Liver (tissue), 9 donors: Measurements from ENCODE around the gene ENO4. TPM values are rescaled to one million over a fixed set of nuclear protein-coding genes. Genes with fewer than 3 reads are reported as not detected.

ENCODE experiments used
- DNase-seq: peaks from one replicate; pipeline ENCODE4 v3.0.0-alpha.2; 2017; ENCODE audit warnings: low spot score
- H3K27ac ChIP-seq, 2 donors: one replicate each; pipeline ENCODE4 v1.7.0; 2013; ENCODE audit warnings: inconsistent platforms in 2 of 2, low read length in 2 of 2, control low read depth in 1 of 2, low read depth in 1 of 2, mild to moderate bottlenecking in 1 of 2
- H3K27me3 ChIP-seq, 4 donors: one replicate each; pipeline versions ENCODE4 v1.6.1 to v1.7.0; 2013; ENCODE audit warnings: low read length in 3 of 4, inconsistent platforms in 1 of 4, mild to moderate bottlenecking in 1 of 4, moderate library complexity in 1 of 4; ENCODE audit not compliant: control insufficient read depth in 4 of 4, insufficient read depth in 4 of 4
- H3K36me3 ChIP-seq, 4 donors: one replicate each; pipeline versions ENCODE4 v1.6.1 to v1.7.0; 2013; ENCODE audit warnings: low read length in 3 of 4, mild to moderate bottlenecking in 3 of 4, low read depth in 1 of 4, moderate library complexity in 1 of 4; ENCODE audit not compliant: control insufficient read depth in 4 of 4, insufficient read depth in 3 of 4
- H3K4me1 ChIP-seq, 4 donors: one replicate each; pipeline versions ENCODE4 v1.6.1 to v1.7.0; 2013; ENCODE audit warnings: low read length in 3 of 4, mild to moderate bottlenecking in 3 of 4, moderate library complexity in 1 of 4; ENCODE audit not compliant: control insufficient read depth in 4 of 4, insufficient read depth in 4 of 4
- H3K4me3 ChIP-seq, 3 donors: one replicate each; pipeline versions ENCODE4 v1.6.1 to v1.7.0; 2013; ENCODE audit warnings: low read length in 3 of 3, control low read depth in 1 of 3, low read depth in 1 of 3, mild to moderate bottlenecking in 1 of 3
- H3K9ac ChIP-seq, 2 donors: one replicate each; pipeline ENCODE4 v1.7.0; 2013; ENCODE audit warnings: low read length in 2 of 2, mild to moderate bottlenecking in 2 of 2, moderate library complexity in 2 of 2, control low read depth in 1 of 2, low read depth in 1 of 2
- H3K9me3 ChIP-seq, 4 donors: one replicate each; pipeline versions ENCODE4 v1.6.1 to v1.7.0; 2013; ENCODE audit warnings: low read length in 3 of 4; ENCODE audit not compliant: control insufficient read depth in 4 of 4
- CTCF ChIP-seq: fragments of 150-350 bp; IDR thresholded peaks from 2 replicates; pipeline ENCODE4 v1.5.1; 2017; ENCODE audit warnings: improper control_type of control experiment, low read depth, low read length; ENCODE audit not compliant: missing input control
- EGR1 ChIP-seq, 2 donors: IDR thresholded peaks; 2 replicates each; pipeline ENCODE4 v1.6.1; 2016 to 2018; ENCODE audit warnings: antibody characterized with exemption in 2 of 2, low read depth in 2 of 2
- FOXA1 ChIP-seq: IDR thresholded peaks from 2 replicates; pipeline ENCODE4 v1.6.1; 2016; ENCODE audit warnings: antibody characterized with exemption
- FOXA2 ChIP-seq: IDR thresholded peaks from 2 replicates; pipeline ENCODE4 v1.6.1; 2016; ENCODE audit warnings: antibody characterized with exemption
- GABPA ChIP-seq, 2 donors: IDR thresholded peaks in 1 of 2; conservative IDR thresholded peaks in 1 of 2; 2 replicates each; pipeline ENCODE4 v1.6.1; 2016; ENCODE audit warnings: antibody characterized with exemption in 2 of 2, mild to moderate bottlenecking in 1 of 2, moderate library complexity in 1 of 2
- HNF4A ChIP-seq, 2 donors: conservative IDR thresholded peaks; 2 replicates each; pipeline ENCODE4 v1.6.1; 2016; ENCODE audit warnings: antibody characterized with exemption in 2 of 2, mild to moderate bottlenecking in 2 of 2
- HNF4G ChIP-seq: IDR thresholded peaks from 2 replicates; pipeline ENCODE4 v1.6.1; 2016; ENCODE audit warnings: antibody characterized with exemption
- JUND ChIP-seq, 2 donors: IDR thresholded peaks; 2 replicates each; pipeline ENCODE4 v1.6.1; 2016; ENCODE audit warnings: antibody characterized with exemption in 2 of 2
- MAX ChIP-seq: IDR thresholded peaks from 2 replicates; pipeline ENCODE4 v1.6.1; 2016; ENCODE audit warnings: antibody characterized with exemption
- NR2F2 ChIP-seq: IDR thresholded peaks from 2 replicates; pipeline ENCODE4 v1.6.1; 2016; ENCODE audit warnings: antibody characterized with exemption
- RAD21 ChIP-seq, 2 donors: IDR thresholded peaks; 2 replicates each; pipeline ENCODE4 v1.6.1; 2016; ENCODE audit warnings: antibody characterized with exemption in 2 of 2, mild to moderate bottlenecking in 2 of 2
- REST ChIP-seq: IDR thresholded peaks from 2 replicates; pipeline ENCODE4 v1.6.1; 2016; ENCODE audit warnings: antibody characterized with exemption, mild to moderate bottlenecking
- RXRA ChIP-seq, 2 donors: IDR thresholded peaks; 2 replicates each; pipeline ENCODE4 v1.6.1; 2017 to 2018; ENCODE audit warnings: antibody characterized with exemption in 2 of 2, mild to moderate bottlenecking in 1 of 2
- SP1 ChIP-seq: IDR thresholded peaks from 2 replicates; pipeline ENCODE4 v1.6.1; 2018; ENCODE audit warnings: antibody characterized with exemption, mild to moderate bottlenecking
- TAF1 ChIP-seq: conservative IDR thresholded peaks from 2 replicates; pipeline ENCODE4 v1.6.1; 2016; ENCODE audit warnings: antibody characterized with exemption, mild to moderate bottlenecking
- YY1 ChIP-seq: IDR thresholded peaks from 2 replicates; pipeline ENCODE4 v1.6.1; 2016; ENCODE audit warnings: antibody characterized with exemption, mild to moderate bottlenecking
- WGBS: extraction: QIAGEN DNeasy Blood & Tissue Kit; methylation state at CpG from one replicate; pipeline ENCODE4 v1.1.7; 2013; 5-methylcytosine and 5-hydroxymethylcytosine counted together
- polyA plus RNA-seq, 2 donors: library from polyadenylated mRNA; stranded (reverse) in 1 of 2; unstranded in 1 of 2; fragments of 200-250 nt in 1 of 2; fragments of >200 nt in 1 of 2; fragmentation: Nextera tagmentation in 1 of 2; extraction: Ambion mirVana in 1 of 2; gene quantifications; one replicate each; pipeline versions ENCODE4 v1.2.1 to v1.2.3, GENCODE V29; 2013 to 2015
- total RNA-seq, 2 donors: library from RNA; depleted of rRNA; stranded (reverse); fragments of >200 nt; gene quantifications; one replicate each; pipeline ENCODE4 v1.2.3, GENCODE V29; 2014
- TF ChIP-seq, protein P1 (sequence below): IDR thresholded peaks from 2 replicates; pipeline ENCODE4 v1.6.1; 2016; ENCODE audit warnings: antibody characterized with exemption
- TF ChIP-seq, protein P2 (sequence below): IDR thresholded peaks from 2 replicates; pipeline ENCODE4 v1.6.1; 2016; ENCODE audit warnings: antibody characterized with exemption
- donor health status: healthy.
- donor health status: healthy.
- donor health status: healthy.
- donor health status: healthy.
- donor health status: healthy.

ENO4 gene
- total and polyA plus RNA-seq, 4 donors: 0.03 to 0.19 (median 0.10) TPM

GRCh38 chr10:116803451-116804249 lies 45.6 kb upstream of the ENO4 start:
- Histone ChIP-seq H3K27me3 (no peaks in the 10 kb centered on the region), H3K36me3 (no peaks in the 10 kb centered on the region), H3K9me3 (no peaks in the 10 kb centered on the region), H3K9ac (no peak overlapping the region), H3K27ac (no peak overlapping the region), H3K4me3 (no peak overlapping the region), H3K4me1 (no peaks in the 10 kb centered on the region)
- DNase-seq: no peak
- WGBS: 85% methylated on average over 22 of the region's 22 CpGs
- TF ChIP-seq, protein P1, sequence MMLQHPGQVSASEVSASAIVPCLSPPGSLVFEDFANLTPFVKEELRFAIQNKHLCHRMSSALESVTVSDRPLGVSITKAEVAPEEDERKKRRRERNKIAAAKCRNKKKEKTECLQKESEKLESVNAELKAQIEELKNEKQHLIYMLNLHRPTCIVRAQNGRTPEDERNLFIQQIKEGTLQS: no peak
- TF ChIP-seq NR2F2 (no peak), JUND (IDR thresholded peaks at IDR 0.05) (no peak), CTCF (no peak), GABPA (IDR thresholded peaks at IDR 0.05 in 1 of 2, conservative IDR thresholded peaks at IDR 0.05 in 1 of 2) (no peak), SP1 (no peak), FOXA2 (no peak), MAX (no peak)

GRCh38 chr10:116808706-116809105 lies 40.6 kb upstream of the ENO4 start:
- no peaks in the 10 kb centered on the region for H3K9me3 ChIP-seq

More at GRCh38 chr10:116808706-116809105, 40.6 kb upstream of the ENO4 start:
- no peak overlapping the region for H3K27ac ChIP-seq
- H3K27me3 ChIP-seq: peaks cover 0 to 4% (median 2%) of the 10 kb centered on the region in 4 donors
- TF ChIP-seq, protein P2, sequence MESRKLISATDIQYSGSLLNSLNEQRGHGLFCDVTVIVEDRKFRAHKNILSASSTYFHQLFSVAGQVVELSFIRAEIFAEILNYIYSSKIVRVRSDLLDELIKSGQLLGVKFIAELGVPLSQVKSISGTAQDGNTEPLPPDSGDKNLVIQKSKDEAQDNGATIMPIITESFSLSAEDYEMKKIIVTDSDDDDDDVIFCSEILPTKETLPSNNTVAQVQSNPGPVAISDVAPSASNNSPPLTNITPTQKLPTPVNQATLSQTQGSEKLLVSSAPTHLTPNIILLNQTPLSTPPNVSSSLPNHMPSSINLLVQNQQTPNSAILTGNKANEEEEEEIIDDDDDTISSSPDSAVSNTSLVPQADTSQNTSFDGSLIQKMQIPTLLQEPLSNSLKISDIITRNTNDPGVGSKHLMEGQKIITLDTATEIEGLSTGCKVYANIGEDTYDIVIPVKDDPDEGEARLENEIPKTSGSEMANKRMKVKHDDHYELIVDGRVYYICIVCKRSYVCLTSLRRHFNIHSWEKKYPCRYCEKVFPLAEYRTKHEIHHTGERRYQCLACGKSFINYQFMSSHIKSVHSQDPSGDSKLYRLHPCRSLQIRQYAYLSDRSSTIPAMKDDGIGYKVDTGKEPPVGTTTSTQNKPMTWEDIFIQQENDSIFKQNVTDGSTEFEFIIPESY: no peak
- no peak for TF ChIP-seq NR2F2
- TF ChIP-seq EGR1 (IDR thresholded peaks at IDR 0.05; ENCODE audit: low read depth in 2 of 2): no peak
- TF ChIP-seq HNF4A (conservative IDR thresholded peaks at IDR 0.05): no peak
- no peak for TF ChIP-seq FOXA2
- no peak for TF ChIP-seq TAF1
- TF ChIP-seq RXRA (IDR thresholded peaks at IDR 0.05): no peak
- TF ChIP-seq, protein P1: no peak
- no peak for TF ChIP-seq GABPA (IDR thresholded peaks at IDR 0.05 in 1 of 2, conservative IDR thresholded peaks at IDR 0.05 in 1 of 2)
- no peak for TF ChIP-seq FOXA1
- no peak for TF ChIP-seq YY1
- TF ChIP-seq MAX: no peak
- no peak for TF ChIP-seq JUND (IDR thresholded peaks at IDR 0.05)
- no peak for TF ChIP-seq RAD21 (IDR thresholded peaks at IDR 0.05)
- TF ChIP-seq REST: no peak
- no peak for TF ChIP-seq HNF4G
- TF ChIP-seq SP1: no peak
- no peak for TF ChIP-seq CTCF
- 91% methylated on average over 13 of the region's 13 CpGs for WGBS
- H3K9ac ChIP-seq: no peak overlapping the region
- no peak overlapping the region for H3K4me3 ChIP-seq
- DNase-seq: no peak
- H3K4me1 ChIP-seq: no peaks in the 10 kb centered on the region
- H3K36me3 ChIP-seq: no peaks in the 10 kb centered on the region
